CD4-positive, alpha-beta T cell (primary cell): ENCODE data around the gene INPPL1. TPM values are rescaled to one million over a fixed set of nuclear protein-coding genes. Genes with fewer than 3 reads are reported as not detected.
A peak's percentile ranks its signal among the peaks of the same experiment; 100 is the strongest.

Experiments
- ATAC-seq: fragments of 200-7000 bp; cut with Tn5 transposase; one replicate; pipeline ENCODE4 v1.10.0; 2022; ENCODE audit warnings: mild to moderate bottlenecking; ENCODE audit not compliant: poor library complexity
- CTCF ChIA-PET: fragments of 350-600 bp; sonication (Branson Sonifier 250); formaldehyde crosslinking; loops from one replicate; lab custom pipeline; 2021; ENCODE audit warnings: antibody characterized with exemption, inconsistent platforms; lab: Charles Lee
- POLR2A ChIA-PET: fragments of 350-600 bp; sonication (Branson Sonifier 250); formaldehyde crosslinking; loops from one replicate; lab custom pipeline; 2021; ENCODE audit warnings: antibody characterized with exemption, inconsistent platforms; lab: Charles Lee
- DNase-seq, 14 experiments: peaks; one replicate each; pipeline ENCODE4 v3.0.0-alpha.2; 2013 to 2020; ENCODE audit warnings: mixed read lengths in 2 of 14
- H3K27ac ChIP-seq, 2 donors: one replicate each; pipeline versions ENCODE4 v1.5.1 to v1.7.0; 2013; ENCODE audit warnings: low read length in 2 of 2, low read depth in 1 of 2, mild to moderate bottlenecking in 1 of 2
- H3K27me3 ChIP-seq, 2 experiments: 1 replicate in 1 of 2; 2 replicates in 1 of 2; pipeline versions ENCODE4 v1.6.1 to v1.7.0; 2013; ENCODE audit warnings: low read length in 2 of 2, control low read depth in 1 of 2, mild to moderate bottlenecking in 1 of 2, moderate library complexity in 1 of 2; ENCODE audit not compliant: insufficient read depth in 2 of 2, control insufficient read depth in 1 of 2
- H3K36me3 ChIP-seq: one replicate; pipeline ENCODE4 v1.6.1; 2013; ENCODE audit warnings: low read length, control low read depth; ENCODE audit not compliant: insufficient read depth
- H3K4me1 ChIP-seq: one replicate; pipeline ENCODE4 v1.6.1; 2013; ENCODE audit warnings: low read length, control low read depth; ENCODE audit not compliant: insufficient read depth
- H3K4me3 ChIP-seq: one replicate; pipeline ENCODE4 v1.5.1; 2013; ENCODE audit warnings: mild to moderate bottlenecking, low read length, moderate library complexity
- H3K9me3 ChIP-seq, 2 experiments: 1 replicate in 1 of 2; 2 replicates in 1 of 2; pipeline versions ENCODE4 v1.6.1 to v1.7.0; 2013; ENCODE audit warnings: low read length in 2 of 2, mild to moderate bottlenecking in 2 of 2, control low read depth in 1 of 2, moderate library complexity in 1 of 2; ENCODE audit not compliant: control insufficient read depth in 1 of 2, insufficient read depth in 1 of 2
- H3K27ac Mint-ChIP-seq: one replicate; pipeline ENCODE4 v1.8.0; 2020; ENCODE audit warnings: mixed read lengths
- H3K27me3 Mint-ChIP-seq: one replicate; pipeline ENCODE4 v1.8.0; 2021; ENCODE audit warnings: mixed read lengths
- H3K36me3 Mint-ChIP-seq: one replicate; pipeline ENCODE4 v1.8.0; 2021; ENCODE audit warnings: low read depth, mixed read lengths
- H3K4me1 Mint-ChIP-seq: one replicate; pipeline ENCODE4 v1.8.0; 2021; ENCODE audit warnings: low read depth, mixed read lengths
- H3K4me3 Mint-ChIP-seq: one replicate; pipeline ENCODE4 v1.8.0; 2020; ENCODE audit warnings: mild to moderate bottlenecking, mixed read lengths
- H3K9me3 Mint-ChIP-seq: one replicate; pipeline ENCODE4 v1.8.0; 2020; ENCODE audit warnings: mixed read lengths
- intact Hi-C, 2 experiments: fragments of 100-400 bp; cut with DNase I in 1 of 2; cut with micrococcal nuclease in 1 of 2; formaldehyde crosslinking; loops; one replicate each; pipeline versions ENCODE4 v1.15.1 to v1.9.0; 2023 to 2025; cut with DNase I, micrococcal nuclease
- polyA plus RNA-seq, 2 donors: library from polyadenylated mRNA; unstranded; fragments of 120-200 nt; gene quantifications; one replicate each; pipeline ENCODE4 v1.2.1, GENCODE V29; 2013
- total RNA-seq, 174 experiments: library from RNA in 2 of 174; stranded (reverse) in 2 of 174; gene quantifications; one replicate each; pipeline ENCODE4 v1.2.3 and lab custom pipeline; 2021 to 2026
- TF ChIP-seq, protein P1 (sequence below): fragments of 200-600 bp; IDR thresholded peaks from one replicate; pipeline ENCODE4 v1.8.0; 2022; ENCODE audit warnings: antibody characterized with exemption, mild to moderate bottlenecking

The INPPL1 gene, protein sequence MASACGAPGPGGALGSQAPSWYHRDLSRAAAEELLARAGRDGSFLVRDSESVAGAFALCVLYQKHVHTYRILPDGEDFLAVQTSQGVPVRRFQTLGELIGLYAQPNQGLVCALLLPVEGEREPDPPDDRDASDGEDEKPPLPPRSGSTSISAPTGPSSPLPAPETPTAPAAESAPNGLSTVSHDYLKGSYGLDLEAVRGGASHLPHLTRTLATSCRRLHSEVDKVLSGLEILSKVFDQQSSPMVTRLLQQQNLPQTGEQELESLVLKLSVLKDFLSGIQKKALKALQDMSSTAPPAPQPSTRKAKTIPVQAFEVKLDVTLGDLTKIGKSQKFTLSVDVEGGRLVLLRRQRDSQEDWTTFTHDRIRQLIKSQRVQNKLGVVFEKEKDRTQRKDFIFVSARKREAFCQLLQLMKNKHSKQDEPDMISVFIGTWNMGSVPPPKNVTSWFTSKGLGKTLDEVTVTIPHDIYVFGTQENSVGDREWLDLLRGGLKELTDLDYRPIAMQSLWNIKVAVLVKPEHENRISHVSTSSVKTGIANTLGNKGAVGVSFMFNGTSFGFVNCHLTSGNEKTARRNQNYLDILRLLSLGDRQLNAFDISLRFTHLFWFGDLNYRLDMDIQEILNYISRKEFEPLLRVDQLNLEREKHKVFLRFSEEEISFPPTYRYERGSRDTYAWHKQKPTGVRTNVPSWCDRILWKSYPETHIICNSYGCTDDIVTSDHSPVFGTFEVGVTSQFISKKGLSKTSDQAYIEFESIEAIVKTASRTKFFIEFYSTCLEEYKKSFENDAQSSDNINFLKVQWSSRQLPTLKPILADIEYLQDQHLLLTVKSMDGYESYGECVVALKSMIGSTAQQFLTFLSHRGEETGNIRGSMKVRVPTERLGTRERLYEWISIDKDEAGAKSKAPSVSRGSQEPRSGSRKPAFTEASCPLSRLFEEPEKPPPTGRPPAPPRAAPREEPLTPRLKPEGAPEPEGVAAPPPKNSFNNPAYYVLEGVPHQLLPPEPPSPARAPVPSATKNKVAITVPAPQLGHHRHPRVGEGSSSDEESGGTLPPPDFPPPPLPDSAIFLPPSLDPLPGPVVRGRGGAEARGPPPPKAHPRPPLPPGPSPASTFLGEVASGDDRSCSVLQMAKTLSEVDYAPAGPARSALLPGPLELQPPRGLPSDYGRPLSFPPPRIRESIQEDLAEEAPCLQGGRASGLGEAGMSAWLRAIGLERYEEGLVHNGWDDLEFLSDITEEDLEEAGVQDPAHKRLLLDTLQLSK
- total RNA-seq (100 to 1,000 TPM; 124 to 128 TPM), total RNA-seq (lab: John Stamatoyannopoulos, UW) (22.2 to 150 (median 96.5) reads per million in 172 experiments)
- 51.0 TPM for polyA plus RNA-seq (2013, experiment 1 of 2)
- polyA plus RNA-seq (2013, experiment 2 of 2), result 64.7 TPM

DNA sequence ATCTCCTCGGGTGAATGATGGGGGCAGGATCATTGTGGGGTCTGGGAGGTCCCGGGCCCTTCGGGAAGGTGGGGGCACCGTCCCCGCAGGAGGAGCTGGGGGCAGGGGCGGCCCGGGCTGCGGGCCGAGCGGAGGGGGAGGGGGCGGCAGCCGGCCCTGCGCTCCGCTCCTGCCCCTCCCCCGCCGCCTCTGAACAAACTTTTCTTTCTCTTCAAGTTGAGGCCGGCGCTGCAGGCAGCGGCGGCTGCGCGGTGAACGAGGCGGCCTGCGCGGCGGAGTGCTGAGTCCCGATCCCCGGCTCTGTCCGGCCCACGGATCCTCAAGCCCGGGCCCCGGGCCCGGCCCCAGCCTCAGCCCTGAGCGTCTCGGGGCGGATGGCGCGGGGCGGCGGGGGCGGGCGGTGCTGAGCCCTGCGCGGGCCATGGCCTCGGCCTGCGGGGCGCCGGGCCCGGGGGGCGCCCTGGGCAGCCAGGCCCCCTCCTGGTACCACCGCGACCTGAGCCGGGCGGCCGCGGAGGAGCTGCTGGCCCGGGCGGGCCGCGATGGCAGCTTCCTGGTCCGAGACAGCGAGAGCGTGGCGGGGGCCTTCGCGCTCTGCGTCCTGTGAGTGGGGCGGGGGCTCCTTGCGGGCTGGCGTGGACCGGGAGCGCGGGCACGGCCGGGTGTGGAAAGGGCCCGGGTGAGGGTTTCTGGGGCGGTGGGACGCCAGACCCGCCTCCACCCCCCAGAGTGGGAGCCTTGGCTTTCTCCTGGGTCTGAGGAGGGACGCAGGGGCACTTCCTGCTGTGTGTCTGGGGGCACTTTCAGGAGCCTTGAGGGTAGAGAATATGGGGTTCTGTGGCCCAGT, at the start of gene INPPL1:
INPPL1 (plus strand) TSS at position 204 of the 847 bp plus-strand sequence; CDS start at position 422, 218 bp downstream.
- H3K4me1 Mint-ChIP-seq, result peaks cover 32% of the 10 kb centered on the region
- no peaks in the 10 kb centered on the region for H3K9me3 Mint-ChIP-seq
- peak within 1 kb of the TSS; percentile 68 to 77 for H3K27ac ChIP-seq
- H3K27me3 ChIP-seq, result no peaks in the 10 kb centered on the region
- DNase-seq (peak in 10 of 14 experiments; percentile 15 to 71 (median 37)), ATAC-seq (no peak)
- peak within 1 kb of the TSS; percentile 91 for H3K4me3 ChIP-seq
- H3K36me3 ChIP-seq, result peaks cover 21% of the 10 kb centered on the region
- H3K27me3 Mint-ChIP-seq, result no peaks in the 10 kb centered on the region
- peaks cover 31% of the 10 kb centered on the region for H3K4me1 ChIP-seq
- peak within 1 kb of the TSS; percentile 98 for H3K4me3 Mint-ChIP-seq
- intact Hi-C loops, result loop anchor here (2.0 to 10.0 kb wide), 9 partner anchors 110 to 1420 kb away; partner anchors contain the start of genes ANAPC15 (in 1 of the 2), ATG16L2 (in 1 of the 2), CLPB (in 1 of the 2) and FCHSD2 (in 1 of the 2)
- ChIA-PET CTCF (interaction anchor here (1.5 kb wide), 1 partner anchor 81 kb away, joined by 4 read pairs; no protein-coding TSS in a partner anchor), POLR2A (interaction anchor here (0.6 to 3.8 kb wide), 8 partner anchors 10 to 383 kb away, joined by 3 to 29 read pairs (median 4); partner anchors contain the start of genes RNF121 and XNDC1N)
- H3K36me3 Mint-ChIP-seq, result peaks cover 28% of the 10 kb centered on the region
- H3K27ac Mint-ChIP-seq, result peak within 1 kb of the TSS; percentile 95
- no peaks in the 10 kb centered on the region for H3K9me3 ChIP-seq
- TF ChIP-seq, protein P1, sequence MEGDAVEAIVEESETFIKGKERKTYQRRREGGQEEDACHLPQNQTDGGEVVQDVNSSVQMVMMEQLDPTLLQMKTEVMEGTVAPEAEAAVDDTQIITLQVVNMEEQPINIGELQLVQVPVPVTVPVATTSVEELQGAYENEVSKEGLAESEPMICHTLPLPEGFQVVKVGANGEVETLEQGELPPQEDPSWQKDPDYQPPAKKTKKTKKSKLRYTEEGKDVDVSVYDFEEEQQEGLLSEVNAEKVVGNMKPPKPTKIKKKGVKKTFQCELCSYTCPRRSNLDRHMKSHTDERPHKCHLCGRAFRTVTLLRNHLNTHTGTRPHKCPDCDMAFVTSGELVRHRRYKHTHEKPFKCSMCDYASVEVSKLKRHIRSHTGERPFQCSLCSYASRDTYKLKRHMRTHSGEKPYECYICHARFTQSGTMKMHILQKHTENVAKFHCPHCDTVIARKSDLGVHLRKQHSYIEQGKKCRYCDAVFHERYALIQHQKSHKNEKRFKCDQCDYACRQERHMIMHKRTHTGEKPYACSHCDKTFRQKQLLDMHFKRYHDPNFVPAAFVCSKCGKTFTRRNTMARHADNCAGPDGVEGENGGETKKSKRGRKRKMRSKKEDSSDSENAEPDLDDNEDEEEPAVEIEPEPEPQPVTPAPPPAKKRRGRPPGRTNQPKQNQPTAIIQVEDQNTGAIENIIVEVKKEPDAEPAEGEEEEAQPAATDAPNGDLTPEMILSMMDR, result no peak

DNA sequence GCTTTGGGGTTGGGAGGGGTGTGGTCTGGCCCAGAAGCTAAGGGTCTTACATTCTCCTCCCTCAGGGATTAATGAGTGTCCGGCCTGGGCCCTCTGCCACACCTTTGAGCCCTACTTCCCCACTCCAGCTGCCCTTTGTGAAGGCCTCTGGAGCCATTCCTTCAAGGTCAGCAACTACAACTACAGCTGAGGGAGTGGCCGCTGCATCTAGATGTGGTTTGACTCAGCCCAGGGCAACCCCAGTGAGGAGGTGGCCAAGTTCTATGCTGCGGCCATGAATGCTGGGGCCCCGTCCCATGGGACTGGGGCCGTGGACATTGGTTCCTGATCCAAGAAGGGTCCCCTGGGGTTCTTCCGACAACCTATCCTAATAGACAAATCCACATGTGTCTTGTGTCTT, 46.9 kb upstream of the INPPL1 start:
- intact Hi-C loops, result no loop called here
- no peak overlapping the region for H3K27ac Mint-ChIP-seq
- H3K27me3 ChIP-seq, result no peaks in the 10 kb centered on the region
- CTCF ChIA-PET, result no interaction called here
- no peak overlapping the region for H3K4me3 Mint-ChIP-seq
- H3K4me1 ChIP-seq, result no peaks in the 10 kb centered on the region
- TF ChIP-seq, protein P1, result no peak
- H3K9me3 ChIP-seq, result no peaks in the 10 kb centered on the region
- POLR2A ChIA-PET, result no interaction called here
- H3K36me3 Mint-ChIP-seq, result no peaks in the 10 kb centered on the region
- DNase-seq (no peak), ATAC-seq (no peak)
- no peaks in the 10 kb centered on the region for H3K36me3 ChIP-seq
- H3K9me3 Mint-ChIP-seq, result no peaks in the 10 kb centered on the region
- no peak overlapping the region for H3K4me3 ChIP-seq
- peaks cover 11% of the 10 kb centered on the region for H3K27me3 Mint-ChIP-seq
- no peaks in the 10 kb centered on the region for H3K4me1 Mint-ChIP-seq
- H3K27ac ChIP-seq, result no peak overlapping the region
